Motor neuron (in vitro differentiated cells): ENCODE data around the gene DCAF8L2. TPM values are rescaled to one million over a fixed set of nuclear protein-coding genes. Genes with fewer than 3 reads are reported as not detected.
"Not testable (repeated sequence)": the region's sequence is repeated elsewhere in the genome, so short reads cannot be mapped to it uniquely, and the experiment has no call there.

Experiments used
- ATAC-seq, 8 experiments: fragments of 200-7000 bp; cut with Tn5 transposase; replicated peaks in 6 of 8; 2 replicates each; pipeline ENCODE4 v1.8.0; 2021; ENCODE audit warnings: mild to moderate bottlenecking in 8 of 8, moderate library complexity in 8 of 8
- H3K27ac ChIP-seq, 2 donors: fragments of 250-450 bp; sonication (Bioruptor Pico); 2 replicates each; pipeline ENCODE4 v1.9.0; 2021; ENCODE audit warnings: antibody characterized with exemption in 2 of 2, mild to moderate bottlenecking in 2 of 2, moderate library complexity in 1 of 2
- H3K4me1 ChIP-seq, 2 donors: fragments of 250-450 bp; sonication (Bioruptor Pico); replicated peaks in 1 of 2; 2 replicates each; pipeline ENCODE4 v1.6.1; 2021; ENCODE audit warnings: antibody characterized with exemption in 2 of 2, mild to moderate bottlenecking in 2 of 2, moderate library complexity in 1 of 2
- H3K4me3 ChIP-seq, 5 donors: fragments of 250-450 bp; sonication (Bioruptor Pico); 2 replicates each; pipeline ENCODE4 v1.9.0; 2021; ENCODE audit warnings: antibody characterized with exemption in 5 of 5, mild to moderate bottlenecking in 5 of 5, moderate library complexity in 4 of 5
- WGBS, 10 experiments: fragments of 450-650 bp; shearing (Covaris generic); methylation state at CpG; one replicate each; pipeline ENCODE4 v1.0.0; 2022; 5-methylcytosine and 5-hydroxymethylcytosine counted together
- in situ Hi-C, 9 experiments: fragments of 400-800 bp; cut with MboI; loops; one replicate each; pipeline ENCODE4 v1.15.0; 2021; ENCODE audit warnings: low sequenced_read_pairs in 9 of 9, low pct_unique_long_range_greater_than_20kb in 2 of 9; ENCODE audit not compliant: unreplicated experiment in 9 of 9
- total RNA-seq, 8 experiments: library from RNA; unstranded; fragments of 300-600 nt; gene quantifications; 2 replicates each; pipeline versions ENCODE4 v1.2.3 to v1.2.4, GENCODE V29; 2022

Gene DCAF8L2
- total RNA-seq, 8 experiments from 2014 or later: 0.05 to 0.24 (median 0.14) TPM; not detected in 5

GRCh38 chrX:27608671-27609070 is 18.5 kb downstream of the DCAF8L2 start:
- no peak overlapping the region for H3K4me3 ChIP-seq
- H3K27ac ChIP-seq: no peak overlapping the region
- in situ Hi-C loops: no loop called here
- 7 to 100% (median 45%) methylated on average over 1 to 3 of the region's 4 CpGs; no CpG with 5 or more reads in 6 of the 10 experiments for WGBS, 10 experiments
- peak in 3 of 8 experiments; percentile 53 to 98 (median 62) for ATAC-seq
- no peaks in the 10 kb centered on the region for H3K4me1 ChIP-seq

- no peaks in the 10 kb centered on the region for H3K4me1 ChIP-seq
- no peak overlapping the region for H3K27ac ChIP-seq
- 0 to 43% (median 0%) methylated on average over 1 of the region's 1 CpG; no CpG with 5 or more reads in 7 of the 10 experiments for WGBS, 10 experiments
- in situ Hi-C loops: no loop called here
- H3K4me3 ChIP-seq: no peak overlapping the region
- ATAC-seq: no peak
Measured at GRCh38 chrX:27619459-27619858, 29.3 kb downstream of the DCAF8L2 start.

GRCh38 chrX:27619975-27620374 is 29.8 kb downstream of the DCAF8L2 start:
- 0 to 41% (median 13%) methylated on average over 1 to 2 of the region's 2 CpGs; no CpG with 5 or more reads in 2 of the 10 experiments for WGBS, 10 experiments
- in situ Hi-C loops: no loop called here
- Histone ChIP-seq H3K4me3 (no peak overlapping the region), H3K27ac (no peak overlapping the region), H3K4me1 (no peaks in the 10 kb centered on the region)
- no peak for ATAC-seq

- no peak overlapping the region for H3K27ac ChIP-seq
- H3K4me3 ChIP-seq: no peak overlapping the region
- H3K4me1 ChIP-seq: no peaks in the 10 kb centered on the region
- in situ Hi-C loops: no loop called here
- no peak for ATAC-seq
Measured at GRCh38 chrX:27622883-27623282, 32.7 kb downstream of the DCAF8L2 start.

GRCh38 chrX:27626066-27626465 is 35.9 kb downstream of the DCAF8L2 start:
- Histone ChIP-seq H3K27ac (no peak overlapping the region), H3K4me3 (no peak overlapping the region), H3K4me1 (no peaks in the 10 kb centered on the region)
- 0 to 100% (median 50%) methylated on average over 1 to 3 of the region's 3 CpGs; no CpG with 5 or more reads in 7 of the 10 experiments for WGBS, 10 experiments
- in situ Hi-C loops: no loop called here
- ATAC-seq: no peak

GRCh38 chrX:27633328-27633727 is 43.2 kb downstream of the DCAF8L2 start:
- no peak for ATAC-seq
- Histone ChIP-seq H3K4me3 (no peak overlapping the region), H3K27ac (no peak overlapping the region), H3K4me1 (no peaks in the 10 kb centered on the region)
- 0 to 100% (median 67%) methylated on average over 1 to 3 of the region's 3 CpGs; no CpG with 5 or more reads in 6 of the 10 experiments for WGBS, 10 experiments
- in situ Hi-C loops: no loop called here

GRCh38 chrX:27656581-27656980 is 66.4 kb downstream of the DCAF8L2 start:
- Histone ChIP-seq H3K4me1 (no peaks in the 10 kb centered on the region), H3K27ac (no peak overlapping the region), H3K4me3 (no peak overlapping the region)
- no peak for ATAC-seq
- WGBS, 10 experiments: 0 to 100% (median 0%) methylated on average over 1 of the region's 1 CpG; no CpG with 5 or more reads in 7 of the 10 experiments
- in situ Hi-C loops: no loop called here

GRCh38 chrX:27660878-27661277 is 70.7 kb downstream of the DCAF8L2 start:
- in situ Hi-C loops: no loop called here
- H3K4me1 ChIP-seq: no peaks in the 10 kb centered on the region
- H3K4me3 ChIP-seq: no peak overlapping the region
- ATAC-seq: peak in 2 of 8 experiments; percentile 64 to 78
- no peak overlapping the region for H3K27ac ChIP-seq

GRCh38 chrX:27671234-27671633 is 81.1 kb downstream of the DCAF8L2 start:
- 0 to 93% (median 27%) methylated on average over 1 to 2 of the region's 2 CpGs; no CpG with 5 or more reads in 3 of the 10 experiments for WGBS, 10 experiments
- in situ Hi-C loops: no loop called here
- no peak for ATAC-seq
- no peaks in the 10 kb centered on the region for H3K4me1 ChIP-seq
- H3K27ac ChIP-seq: no peak overlapping the region
- no peak overlapping the region for H3K4me3 ChIP-seq

- in situ Hi-C loops: no loop called here
- no peak for ATAC-seq
- no peak overlapping the region for H3K27ac ChIP-seq
- no peak overlapping the region for H3K4me3 ChIP-seq
- H3K4me1 ChIP-seq: no peaks in the 10 kb centered on the region
- WGBS, 10 experiments: 0 to 100% (median 73%) methylated on average over 1 to 4 of the region's 4 CpGs; no CpG with 5 or more reads in 5 of the 10 experiments
Measured at GRCh38 chrX:27674491-27674890, 84.3 kb downstream of the DCAF8L2 start.

- in situ Hi-C loops: no loop called here
- ATAC-seq: no peak
- Histone ChIP-seq H3K4me3 (no peak overlapping the region), H3K27ac (no peak overlapping the region), H3K4me1 (no peaks in the 10 kb centered on the region)
- WGBS, 10 experiments: 70 to 100% (median 89%) methylated on average over 1 of the region's 1 CpG; no CpG with 5 or more reads in 6 of the 10 experiments
Measured at GRCh38 chrX:27675493-27675892, 85.3 kb downstream of the DCAF8L2 start.

- WGBS, 10 experiments: 14 to 67% (median 45%) methylated on average over 1 of the region's 1 CpG; no CpG with 5 or more reads in 6 of the 10 experiments
- in situ Hi-C loops: no loop called here
- Histone ChIP-seq H3K27ac (no peak overlapping the region), H3K4me1 (no peaks in the 10 kb centered on the region), H3K4me3 (no peak overlapping the region)
- no peak for ATAC-seq
Measured at GRCh38 chrX:27679281-27679680, 89.1 kb downstream of the DCAF8L2 start.

GRCh38 chrX:27680726-27681125 is 90.6 kb downstream of the DCAF8L2 start:
- Histone ChIP-seq H3K27ac (no peak overlapping the region), H3K4me3 (no peak overlapping the region), H3K4me1 (no peaks in the 10 kb centered on the region)
- no peak for ATAC-seq
- 20 to 100% methylated on average over 1 of the region's 1 CpG; no CpG with 5 or more reads in 8 of the 10 experiments for WGBS, 10 experiments
- in situ Hi-C loops: no loop called here

GRCh38 chrX:27683566-27684208 is 93.5 kb downstream of the DCAF8L2 start:
- H3K4me1 ChIP-seq, H3K27ac ChIP-seq, H3K4me3 ChIP-seq, in situ Hi-C loops, ATAC-seq: not testable (repeated sequence)
- 0 to 67% (median 5%) methylated on average over 1 to 4 of the region's 5 CpGs; no CpG with 5 or more reads in 5 of the 10 experiments for WGBS, 10 experiments
